ENCODE data around the gene NKAIN4.

GRCh38 chr20:63215101-63216040 lies 38.9 kb downstream of the NKAIN4 start:
- TF ChIP-seq CTCF (IDR thresholded peaks at IDR 0.05) (peak in 1 of 6 experiments; percentile 17), POLR2A (IDR thresholded peaks at IDR 0.05) (no peak)
